Measurements from ENCODE around the gene CLK2. TPM values are rescaled to one million over a fixed set of nuclear protein-coding genes. Genes with fewer than 3 reads are reported as not detected.

Gene CLK2
- total RNA-seq, 2 experiments from 2014 or later = 48.1 to 49.8 TPM

GRCh38 chr1:155263067-155263466, 10.2 kb downstream of the CLK2 start:
- no peaks in the 10 kb centered on the region for H3K27me3 Mint-ChIP-seq

DNA sequence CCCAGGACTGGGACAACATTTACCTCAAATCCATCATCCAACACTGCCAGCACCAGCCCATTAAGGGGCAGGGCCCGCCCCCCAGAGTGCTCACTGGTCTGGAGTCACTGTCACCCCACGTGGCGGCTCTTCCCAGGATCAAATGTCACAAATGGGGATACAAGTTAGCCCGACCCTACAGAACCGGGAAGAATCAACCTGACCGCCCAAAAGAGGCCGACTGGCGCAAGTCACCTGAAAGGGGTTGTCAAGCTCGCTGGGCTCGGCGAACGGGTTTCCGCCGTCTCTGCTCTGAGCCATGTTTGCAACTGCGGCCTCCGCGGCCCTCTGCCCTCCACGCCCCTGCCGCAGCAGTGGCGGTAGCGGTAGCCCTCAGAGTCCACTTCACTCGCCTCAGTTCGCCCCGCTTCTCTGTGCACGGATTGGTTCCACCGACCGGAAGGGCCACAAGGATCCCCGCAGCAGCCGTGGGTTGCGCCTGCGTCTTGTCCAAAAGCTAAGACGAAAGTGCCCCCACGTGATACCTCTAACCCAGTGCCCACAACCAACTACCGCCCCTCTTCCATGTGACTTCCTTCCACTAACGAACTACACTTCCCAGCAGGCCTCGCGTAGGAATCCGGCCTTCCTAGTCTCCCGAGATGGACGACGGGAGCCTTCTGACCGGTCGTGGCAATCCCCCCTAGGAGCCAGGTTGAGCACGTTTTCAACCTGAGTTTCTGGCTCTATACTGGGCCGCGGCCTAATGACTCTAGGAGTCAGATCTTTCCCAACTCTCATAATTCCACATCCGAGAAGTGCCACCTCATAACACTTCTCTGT, 11.2 kb downstream of the CLK2 start, which contains the start of gene SCAMP3:
Gene SCAMP3 (minus strand): TSS at position 509 of the 822 bp plus-strand sequence. CDS start 209 bp downstream, at position 300.
- ChIA-PET CTCF (interaction anchor here (1.4 to 4.5 kb wide), 3 partner anchors 11 to 61 kb away, joined by 3 to 47 read pairs (median 6); no protein-coding TSS in a partner anchor), POLR2A (interaction anchor here (0.6 to 5.7 kb wide), 16 partner anchors 8 to 1272 kb away, joined by 3 to 54 read pairs (median 4); partner anchors contain the start of genes ASH1L, CLK2, FDPS and KRTCAP2)
- Mint-ChIP-seq H3K36me3 (ENCODE audit: low read depth) (peaks cover 88% of the 10 kb centered on the region), H3K4me3 (peak within 1 kb of the TSS; percentile 95), H3K27ac (peak within 1 kb of the TSS; percentile 82), H3K27me3 (no peaks in the 10 kb centered on the region), H3K4me1 (ENCODE audit: low read depth) (peaks cover 40% of the 10 kb centered on the region), H3K9me3 (no peaks in the 10 kb centered on the region)
- H3K4me3 ChIP-seq (ENCODE audit: low read length) = peak within 1 kb of the TSS; percentile 100
- peaks cover 64% of the 10 kb centered on the region for H3K36me3 ChIP-seq (ENCODE audit: insufficient read depth, low read length)
- peaks cover 28% of the 10 kb centered on the region for H3K4me1 ChIP-seq (ENCODE audit: insufficient read depth, low read length)
- DNase-seq = peak; percentile 62 to 95 (median 79)
- no peaks in the 10 kb centered on the region for H3K9me3 ChIP-seq (ENCODE audit: control insufficient read depth in 1 of 2, insufficient read depth in 1 of 2, low read length in 2 of 2)
- peak; percentile 93 for ATAC-seq (ENCODE audit: poor library complexity)
- intact Hi-C loops (cut with DNase I, micrococcal nuclease) = loop anchor here (1.0 to 2.0 kb wide), 3 partner anchors 11 to 46 kb away; partner anchors contain the start of genes CLK2 (in 2 of the 2) and FDPS (in 1 of the 2)
- TF ChIP-seq, protein P1, sequence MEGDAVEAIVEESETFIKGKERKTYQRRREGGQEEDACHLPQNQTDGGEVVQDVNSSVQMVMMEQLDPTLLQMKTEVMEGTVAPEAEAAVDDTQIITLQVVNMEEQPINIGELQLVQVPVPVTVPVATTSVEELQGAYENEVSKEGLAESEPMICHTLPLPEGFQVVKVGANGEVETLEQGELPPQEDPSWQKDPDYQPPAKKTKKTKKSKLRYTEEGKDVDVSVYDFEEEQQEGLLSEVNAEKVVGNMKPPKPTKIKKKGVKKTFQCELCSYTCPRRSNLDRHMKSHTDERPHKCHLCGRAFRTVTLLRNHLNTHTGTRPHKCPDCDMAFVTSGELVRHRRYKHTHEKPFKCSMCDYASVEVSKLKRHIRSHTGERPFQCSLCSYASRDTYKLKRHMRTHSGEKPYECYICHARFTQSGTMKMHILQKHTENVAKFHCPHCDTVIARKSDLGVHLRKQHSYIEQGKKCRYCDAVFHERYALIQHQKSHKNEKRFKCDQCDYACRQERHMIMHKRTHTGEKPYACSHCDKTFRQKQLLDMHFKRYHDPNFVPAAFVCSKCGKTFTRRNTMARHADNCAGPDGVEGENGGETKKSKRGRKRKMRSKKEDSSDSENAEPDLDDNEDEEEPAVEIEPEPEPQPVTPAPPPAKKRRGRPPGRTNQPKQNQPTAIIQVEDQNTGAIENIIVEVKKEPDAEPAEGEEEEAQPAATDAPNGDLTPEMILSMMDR (IDR thresholded peaks at IDR 0.05) = no peak
- no peaks in the 10 kb centered on the region for H3K27me3 ChIP-seq (ENCODE audit: control insufficient read depth in 1 of 2, insufficient read depth in 2 of 2, low read length in 2 of 2)
- H3K27ac ChIP-seq (ENCODE audit: low read depth in 1 of 2, low read length in 2 of 2) = peak within 1 kb of the TSS; percentile 71 to 72

More at GRCh38 chr1:155263067-155263466, 10.2 kb downstream of the CLK2 start:
- H3K36me3 ChIP-seq (ENCODE audit: insufficient read depth, low read length) = peaks cover 67% of the 10 kb centered on the region
- H3K27me3 ChIP-seq (ENCODE audit: control insufficient read depth in 1 of 2, insufficient read depth in 2 of 2, low read length in 2 of 2) = no peaks in the 10 kb centered on the region
- peak overlapping the region; percentile 82 for H3K27ac Mint-ChIP-seq
- CTCF ChIA-PET = interaction anchor here (1.1 to 1.4 kb wide), 2 partner anchors 10 to 12 kb away, joined by 3 to 5 read pairs; partner anchors contain the start of gene CLK2
- TF ChIP-seq, protein P1 (IDR thresholded peaks at IDR 0.05) = no peak
- no peak overlapping the region for H3K4me3 ChIP-seq (ENCODE audit: low read length)
- no peaks in the 10 kb centered on the region for H3K9me3 Mint-ChIP-seq
- H3K36me3 Mint-ChIP-seq (ENCODE audit: low read depth) = peaks cover 89% of the 10 kb centered on the region
- ATAC-seq (ENCODE audit: poor library complexity) (no peak), DNase-seq (no peak)
- H3K4me1 ChIP-seq (ENCODE audit: insufficient read depth, low read length) = peaks cover 28% of the 10 kb centered on the region
- H3K4me3 Mint-ChIP-seq = peak overlapping the region; percentile 95
- H3K9me3 ChIP-seq (ENCODE audit: control insufficient read depth in 1 of 2, insufficient read depth in 1 of 2, low read length in 2 of 2) = no peaks in the 10 kb centered on the region
- intact Hi-C loops (cut with DNase I, micrococcal nuclease) = loop anchor here in 1 of 2 experiments (2.0 kb wide), 1 partner anchor 16 kb away; no protein-coding TSS in a partner anchor
- peak overlapping the region; percentile 71 to 72 for H3K27ac ChIP-seq (ENCODE audit: low read depth in 1 of 2, low read length in 2 of 2)
- POLR2A ChIA-PET = interaction anchor here (5.7 kb wide), 1 partner anchor 10 kb away, joined by 54 read pairs; the partner anchor contains the start of gene CLK2
- peaks cover 34% of the 10 kb centered on the region for H3K4me1 Mint-ChIP-seq (ENCODE audit: low read depth)

DNA sequence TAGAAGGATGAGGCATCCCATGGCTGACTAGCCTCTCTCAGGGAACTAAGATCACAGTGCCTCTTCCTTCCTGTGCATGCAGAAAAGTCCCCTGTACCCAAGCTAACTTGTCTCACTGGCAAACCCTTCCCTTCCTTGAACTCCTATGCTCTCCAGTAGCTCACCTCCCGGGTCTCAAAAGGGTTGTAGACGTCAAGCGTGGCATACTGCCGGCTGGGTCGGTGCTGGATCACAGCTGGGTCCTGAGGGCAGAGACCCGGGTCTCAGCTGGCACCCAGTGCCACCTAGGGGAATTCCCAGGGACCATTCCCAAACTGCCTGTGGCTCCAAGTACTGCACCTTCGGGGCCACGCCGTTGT, 11.8 kb downstream of the CLK2 start:
- H3K4me3 Mint-ChIP-seq = peak overlapping the region; percentile 95
- H3K36me3 Mint-ChIP-seq (ENCODE audit: low read depth) = peaks cover 88% of the 10 kb centered on the region
- H3K4me1 Mint-ChIP-seq (ENCODE audit: low read depth) = peaks cover 46% of the 10 kb centered on the region
- Histone ChIP-seq H3K9me3 (ENCODE audit: control insufficient read depth in 1 of 2, insufficient read depth in 1 of 2, low read length in 2 of 2) (no peaks in the 10 kb centered on the region), H3K36me3 (ENCODE audit: insufficient read depth, low read length) (peaks cover 65% of the 10 kb centered on the region), H3K4me3 (ENCODE audit: low read length) (peak overlapping the region; percentile 100), H3K27ac (ENCODE audit: low read depth in 1 of 2, low read length in 2 of 2) (peak overlapping the region; percentile 69 to 71), H3K27me3 (ENCODE audit: control insufficient read depth in 1 of 2, insufficient read depth in 2 of 2, low read length in 2 of 2) (no peaks in the 10 kb centered on the region), H3K4me1 (ENCODE audit: insufficient read depth, low read length) (peaks cover 28% of the 10 kb centered on the region)
- peak; percentile 36 for ATAC-seq (ENCODE audit: poor library complexity)
- POLR2A ChIA-PET = interaction anchor here (0.6 to 5.7 kb wide), 15 partner anchors 9 to 1271 kb away, joined by 3 to 54 read pairs (median 5); partner anchors contain the start of genes ASH1L, CLK2, FDPS and KRTCAP2
- CTCF ChIA-PET = interaction anchor here (1.4 to 4.5 kb wide), 3 partner anchors 11 to 62 kb away, joined by 3 to 47 read pairs (median 6); no protein-coding TSS in a partner anchor
- H3K27me3 Mint-ChIP-seq = no peaks in the 10 kb centered on the region
- no peaks in the 10 kb centered on the region for H3K9me3 Mint-ChIP-seq
- peak in 3 of 14 experiments; percentile 8 to 58 (median 57) for DNase-seq
- H3K27ac Mint-ChIP-seq = peak overlapping the region; percentile 82
- TF ChIP-seq, protein P1 (IDR thresholded peaks at IDR 0.05) = no peak
- intact Hi-C loops (cut with DNase I, micrococcal nuclease) = no loop called here

Data from CD4-positive, alpha-beta T cell (primary cell).